Epithelial cell of proximal tubule (primary cell): Measurements from ENCODE around the gene USB1. TPM values are rescaled to one million over a fixed set of nuclear protein-coding genes. Genes with fewer than 3 reads are reported as not detected.
A peak's percentile ranks its signal among the peaks of the same experiment; 100 is the strongest.
"Not testable (repeated sequence)": the region's sequence is repeated elsewhere in the genome, so short reads cannot be mapped to it uniquely, and the experiment has no call there.

Experiments used
- DNase-seq: peaks from one replicate; pipeline ENCODE4 v3.0.0-alpha.2; 2011; ENCODE audit warnings: low read depth
- H3K4me3 ChIP-seq: 2 replicates; pipeline ENCODE4 v1.5.1; 2011; ENCODE audit warnings: low read depth, mild to moderate bottlenecking, low read length
- total RNA-seq: library from RNA; depleted of rRNA; stranded (reverse); fragments of >200 nt; gene quantifications from 2 replicates; pipeline ENCODE4 v1.2.3, GENCODE V29; 2015
- TF ChIP-seq, protein P1 (sequence below): conservative IDR thresholded peaks from 2 replicates; pipeline ENCODE4 v1.5.1; 2012; ENCODE audit warnings: low read depth, mild to moderate bottlenecking, low read length

Gene USB1
- total RNA-seq, 1 donor from 2014 or later, result 31.2 TPM

DNA sequence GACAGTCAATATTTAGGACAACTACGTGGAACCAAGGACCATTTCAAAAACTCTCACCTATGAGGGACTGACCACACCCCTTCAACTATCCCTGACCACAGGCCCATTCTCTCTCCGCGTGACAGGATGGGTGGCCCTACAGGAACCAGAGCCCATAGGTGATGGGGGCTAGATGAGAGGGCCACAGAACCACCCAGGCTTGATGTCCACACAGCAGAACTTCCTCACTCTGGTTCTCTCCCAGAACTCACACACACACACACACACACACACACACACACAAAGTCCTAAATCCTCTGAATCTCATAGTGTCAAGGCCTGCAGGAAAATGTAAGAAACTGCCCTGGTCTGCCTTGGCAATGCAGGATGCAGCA, 2.2 kb upstream of the USB1 start:
- no peak for DNase-seq
- peak overlapping the region; percentile 72 for H3K4me3 ChIP-seq
- TF ChIP-seq, protein P1, sequence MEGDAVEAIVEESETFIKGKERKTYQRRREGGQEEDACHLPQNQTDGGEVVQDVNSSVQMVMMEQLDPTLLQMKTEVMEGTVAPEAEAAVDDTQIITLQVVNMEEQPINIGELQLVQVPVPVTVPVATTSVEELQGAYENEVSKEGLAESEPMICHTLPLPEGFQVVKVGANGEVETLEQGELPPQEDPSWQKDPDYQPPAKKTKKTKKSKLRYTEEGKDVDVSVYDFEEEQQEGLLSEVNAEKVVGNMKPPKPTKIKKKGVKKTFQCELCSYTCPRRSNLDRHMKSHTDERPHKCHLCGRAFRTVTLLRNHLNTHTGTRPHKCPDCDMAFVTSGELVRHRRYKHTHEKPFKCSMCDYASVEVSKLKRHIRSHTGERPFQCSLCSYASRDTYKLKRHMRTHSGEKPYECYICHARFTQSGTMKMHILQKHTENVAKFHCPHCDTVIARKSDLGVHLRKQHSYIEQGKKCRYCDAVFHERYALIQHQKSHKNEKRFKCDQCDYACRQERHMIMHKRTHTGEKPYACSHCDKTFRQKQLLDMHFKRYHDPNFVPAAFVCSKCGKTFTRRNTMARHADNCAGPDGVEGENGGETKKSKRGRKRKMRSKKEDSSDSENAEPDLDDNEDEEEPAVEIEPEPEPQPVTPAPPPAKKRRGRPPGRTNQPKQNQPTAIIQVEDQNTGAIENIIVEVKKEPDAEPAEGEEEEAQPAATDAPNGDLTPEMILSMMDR, result no peak

DNA sequence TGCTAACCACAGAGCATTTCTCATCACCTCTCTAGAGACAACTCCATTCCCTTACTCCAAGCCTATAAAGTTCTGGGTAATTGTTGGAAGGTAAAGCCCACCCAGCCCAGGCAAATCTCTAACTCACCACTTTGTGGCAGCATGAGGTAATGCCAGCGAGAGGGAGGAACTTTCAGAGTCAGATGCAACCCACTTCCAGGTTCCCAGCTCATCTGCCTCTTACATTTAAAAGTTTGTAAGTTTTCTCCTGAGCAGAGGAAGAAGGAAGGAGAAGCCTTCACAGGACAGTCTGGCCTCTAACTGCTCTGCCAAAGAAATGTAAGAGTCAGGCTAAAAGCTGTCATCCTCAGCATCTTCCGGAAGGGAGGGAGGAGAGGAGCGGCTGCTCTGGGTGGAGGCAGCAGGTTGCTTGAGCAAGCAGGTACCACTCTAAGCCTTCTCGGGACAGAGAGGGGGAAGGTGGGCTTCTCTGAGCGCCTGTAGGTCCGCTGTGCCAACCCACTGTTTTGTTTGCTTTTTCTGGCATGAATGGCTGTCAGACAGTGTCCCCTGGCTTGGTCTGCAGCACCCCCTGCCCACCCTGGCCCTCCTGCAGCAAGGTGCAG, 1.7 kb upstream of the USB1 start:
- no peak for DNase-seq

DNA sequence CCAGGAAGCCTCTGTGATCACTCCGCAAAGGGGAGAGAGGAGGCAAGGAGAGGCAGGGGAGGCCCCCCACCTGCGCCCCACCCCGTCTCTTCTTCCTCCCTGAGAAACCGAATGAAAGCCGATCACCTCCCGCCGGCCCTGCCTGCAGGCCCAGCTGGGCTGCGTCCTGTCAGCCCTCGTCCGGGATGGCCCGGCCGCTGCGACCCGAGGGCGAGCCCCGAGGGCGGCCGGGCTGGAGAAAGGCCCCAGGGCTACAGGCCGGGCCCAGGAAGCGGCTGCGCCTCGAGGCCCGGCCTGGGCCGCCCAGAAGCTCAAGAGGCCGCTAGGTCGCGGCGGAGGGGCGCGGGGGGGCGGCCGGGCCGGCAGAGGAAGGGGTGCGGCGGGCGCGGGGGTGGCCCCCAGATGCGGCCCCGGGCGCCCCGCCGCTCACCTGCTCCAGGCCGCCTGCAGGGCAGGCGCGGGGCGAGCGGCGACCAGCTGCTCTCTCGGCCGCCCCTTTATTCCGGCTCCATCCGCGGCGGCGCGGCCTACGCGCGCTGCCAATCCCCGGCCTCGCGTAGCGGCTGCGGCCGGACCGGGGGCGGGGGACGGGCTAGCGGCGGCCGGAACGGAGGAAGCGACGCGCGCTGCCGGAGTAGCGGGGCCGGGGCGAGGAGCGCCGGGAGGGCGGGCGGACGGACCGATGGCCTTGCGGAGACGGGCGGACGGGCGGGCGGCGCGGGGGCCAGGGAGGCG, 1.1 kb upstream of the USB1 start, which contains the start of gene ZNF319:
ZNF319 (minus strand) TSS at position 702 of the 735 bp plus-strand sequence. CDS start 2,407 bp downstream, outside the sequence.
- H3K4me3 ChIP-seq, result peak within 1 kb of the TSS; percentile 96
- TF ChIP-seq, protein P1, result no peak
- DNase-seq, result no peak

More for the DNA sequence above, 1.7 kb upstream of the USB1 start:
- TF ChIP-seq, protein P1, result no peak
- peak overlapping the region; percentile 72 for H3K4me3 ChIP-seq

DNA sequence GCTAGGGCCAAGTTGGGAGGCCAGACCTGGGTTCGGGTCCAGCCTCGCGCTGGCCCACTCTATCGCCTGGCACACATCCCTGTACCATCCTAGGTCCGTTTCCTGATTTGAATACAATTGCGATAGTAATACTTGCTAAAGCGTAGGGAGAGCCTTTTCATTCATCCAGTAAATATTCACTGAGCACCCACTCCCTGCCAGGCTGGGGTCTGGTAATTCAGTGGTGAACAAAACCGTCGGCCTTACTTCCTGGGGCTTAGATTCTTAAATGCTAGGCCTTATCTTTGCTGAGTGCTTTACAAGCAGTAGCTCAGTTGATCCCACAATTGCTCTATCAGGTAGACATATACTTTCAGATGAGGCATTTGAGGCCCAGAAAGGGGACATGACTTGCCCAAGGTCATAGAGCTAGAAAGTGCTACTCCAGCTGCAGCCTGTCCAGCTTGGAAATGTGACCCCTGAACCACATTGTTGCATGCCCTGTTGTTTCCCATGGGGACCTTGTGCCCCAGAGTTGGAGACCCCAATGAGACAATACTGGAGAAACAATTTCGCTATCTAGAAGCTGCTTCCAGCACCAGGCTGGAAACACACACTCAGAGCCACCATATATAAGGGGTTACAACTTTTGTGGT, 691 bp downstream of the USB1 start:
- TF ChIP-seq, protein P1, result no peak
- no peak for DNase-seq
- peak overlapping the region; percentile 96 for H3K4me3 ChIP-seq

DNA sequence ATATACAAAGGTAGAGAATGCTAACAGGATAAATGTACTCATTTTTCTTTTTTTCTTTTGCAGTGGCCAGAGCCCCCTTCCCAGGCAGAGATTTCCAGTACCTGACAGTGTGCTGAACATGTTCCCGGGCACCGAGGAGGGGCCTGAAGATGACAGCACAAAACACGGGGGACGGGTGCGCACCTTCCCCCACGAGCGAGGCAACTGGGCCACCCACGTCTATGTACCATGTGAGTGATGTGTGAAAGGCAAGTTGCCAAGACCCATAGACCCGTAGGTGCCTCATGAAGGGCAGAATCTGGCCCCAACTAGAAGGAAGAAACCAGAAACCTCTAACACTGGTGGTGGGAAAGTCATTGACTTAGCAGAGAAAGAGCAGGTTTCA, 1.2 kb downstream of the USB1 start:
- TF ChIP-seq, protein P1, result no peak
- no peak overlapping the region for H3K4me3 ChIP-seq
- no peak for DNase-seq

DNA sequence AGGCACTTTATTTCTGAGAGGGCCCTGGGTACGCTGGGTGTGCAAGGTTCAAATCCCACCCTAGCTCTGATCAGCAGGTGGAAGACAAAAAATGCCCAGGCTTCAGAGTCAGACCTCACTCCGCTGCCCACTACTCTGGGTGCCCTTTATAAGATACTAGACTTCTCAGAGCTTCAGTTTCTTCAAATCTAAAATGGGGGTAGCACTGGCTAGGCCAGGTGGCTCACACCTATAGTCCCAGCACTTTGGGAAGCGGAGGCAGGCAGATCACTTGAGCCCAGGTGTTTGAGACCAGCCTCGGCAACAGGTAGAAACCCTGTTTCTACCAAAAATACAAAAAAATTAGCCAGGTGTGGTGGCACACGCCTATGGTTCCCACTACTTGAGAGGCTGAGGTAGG, 1.7 kb downstream of the USB1 start:
- TF ChIP-seq, protein P1, result no peak
- H3K4me3 ChIP-seq, result no peak overlapping the region
- no peak for DNase-seq

DNA sequence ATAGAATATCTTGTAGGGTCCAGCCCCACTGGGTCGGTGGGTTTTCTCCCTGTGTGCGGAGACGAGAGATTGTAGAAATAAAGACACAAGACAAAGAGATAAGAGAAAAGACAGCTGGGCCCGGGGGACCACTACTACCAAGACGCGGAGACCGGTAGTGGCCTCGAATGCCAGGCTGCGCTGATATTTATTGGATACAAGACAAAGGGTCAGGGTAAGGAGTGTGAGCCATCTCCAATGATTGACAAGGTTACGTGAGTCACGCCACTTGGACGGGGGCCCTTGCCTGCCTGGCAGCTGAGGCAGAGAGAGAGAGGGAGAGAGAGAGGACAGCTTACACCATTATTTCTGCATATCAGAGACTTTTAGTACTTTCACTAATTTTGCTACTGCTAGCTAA, 3.5 kb downstream of the USB1 start:
- not testable (repeated sequence) for DNase-seq, H3K4me3 ChIP-seq
